GM13976 (cell line): ENCODE results near the gene GATD1.

ENCODE experiments used
- DNase-seq: peaks from one replicate; pipeline ENCODE4 v3.0.0; 2012; ENCODE audit warnings: low spot score
- in situ Hi-C: fragments of 300-500 bp; cut with MboI; formaldehyde crosslinking; loops from one replicate; pipeline ENCODE4 v1.12.0; 2022; ENCODE audit warnings: low sequenced_read_pairs, mixed read lengths, inconsistent platforms; ENCODE audit not compliant: unreplicated experiment
- TF ChIP-seq, protein P1 (sequence below): IDR thresholded peaks from 2 replicates; pipeline ENCODE4 v1.5.1; 2012; ENCODE audit warnings: borderline replicate concordance, mild to moderate bottlenecking; ENCODE audit not compliant: insufficient read depth; ENCODE audit errors: extremely low read depth, missing control alignments, control extremely low read depth

Gene GATD1

DNA sequence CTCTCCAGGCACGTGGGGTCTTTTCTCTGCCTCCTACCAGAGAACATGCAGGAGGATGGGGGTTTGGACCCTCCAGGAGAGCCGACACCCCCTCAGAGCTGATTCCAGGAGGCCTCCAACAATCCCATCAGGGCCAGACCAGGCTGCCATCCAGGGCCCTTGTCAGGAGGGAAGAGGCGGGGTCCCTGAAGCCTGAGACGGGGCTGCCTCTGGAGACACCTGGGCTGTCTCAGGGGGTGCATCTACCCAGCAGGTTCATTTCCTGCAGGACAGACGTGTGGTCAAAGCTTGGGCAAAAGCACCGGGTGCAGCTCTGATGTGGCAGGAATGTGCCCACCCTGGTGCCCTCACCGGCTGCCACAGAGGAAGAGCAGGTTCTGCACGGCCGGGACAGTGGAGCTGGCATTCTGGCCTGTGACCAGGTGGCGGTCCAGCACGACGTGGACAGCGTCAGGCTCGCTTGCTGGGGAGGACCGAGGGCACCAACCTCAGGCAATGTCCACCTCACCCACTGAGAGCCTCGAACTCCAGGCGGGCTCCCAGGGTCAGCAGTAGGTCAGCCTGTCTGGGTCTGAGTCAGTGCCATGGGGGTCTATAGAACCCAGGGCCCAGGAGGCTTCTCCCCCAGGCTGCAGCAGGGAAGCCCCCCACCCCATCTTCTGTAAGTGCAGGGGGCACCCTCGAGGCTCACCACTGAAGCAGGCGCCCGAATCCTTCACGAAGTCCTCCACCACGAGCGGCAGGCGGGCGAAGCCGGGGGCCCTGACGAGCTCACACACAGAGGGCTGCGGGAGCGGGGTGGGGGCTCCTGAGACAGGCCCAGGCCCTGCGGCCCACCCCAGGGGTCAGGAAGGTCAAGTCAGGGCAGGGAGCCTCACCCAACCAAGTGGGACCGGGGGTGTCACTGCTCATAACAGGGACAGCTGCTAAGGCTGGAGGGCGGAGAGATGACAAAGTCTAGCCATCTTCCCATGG, 6.4 kb downstream of the GATD1 start:
- no peak for DNase-seq
- TF ChIP-seq, protein P1, sequence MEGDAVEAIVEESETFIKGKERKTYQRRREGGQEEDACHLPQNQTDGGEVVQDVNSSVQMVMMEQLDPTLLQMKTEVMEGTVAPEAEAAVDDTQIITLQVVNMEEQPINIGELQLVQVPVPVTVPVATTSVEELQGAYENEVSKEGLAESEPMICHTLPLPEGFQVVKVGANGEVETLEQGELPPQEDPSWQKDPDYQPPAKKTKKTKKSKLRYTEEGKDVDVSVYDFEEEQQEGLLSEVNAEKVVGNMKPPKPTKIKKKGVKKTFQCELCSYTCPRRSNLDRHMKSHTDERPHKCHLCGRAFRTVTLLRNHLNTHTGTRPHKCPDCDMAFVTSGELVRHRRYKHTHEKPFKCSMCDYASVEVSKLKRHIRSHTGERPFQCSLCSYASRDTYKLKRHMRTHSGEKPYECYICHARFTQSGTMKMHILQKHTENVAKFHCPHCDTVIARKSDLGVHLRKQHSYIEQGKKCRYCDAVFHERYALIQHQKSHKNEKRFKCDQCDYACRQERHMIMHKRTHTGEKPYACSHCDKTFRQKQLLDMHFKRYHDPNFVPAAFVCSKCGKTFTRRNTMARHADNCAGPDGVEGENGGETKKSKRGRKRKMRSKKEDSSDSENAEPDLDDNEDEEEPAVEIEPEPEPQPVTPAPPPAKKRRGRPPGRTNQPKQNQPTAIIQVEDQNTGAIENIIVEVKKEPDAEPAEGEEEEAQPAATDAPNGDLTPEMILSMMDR, result no peak
- in situ Hi-C loops, result no loop called here

DNA sequence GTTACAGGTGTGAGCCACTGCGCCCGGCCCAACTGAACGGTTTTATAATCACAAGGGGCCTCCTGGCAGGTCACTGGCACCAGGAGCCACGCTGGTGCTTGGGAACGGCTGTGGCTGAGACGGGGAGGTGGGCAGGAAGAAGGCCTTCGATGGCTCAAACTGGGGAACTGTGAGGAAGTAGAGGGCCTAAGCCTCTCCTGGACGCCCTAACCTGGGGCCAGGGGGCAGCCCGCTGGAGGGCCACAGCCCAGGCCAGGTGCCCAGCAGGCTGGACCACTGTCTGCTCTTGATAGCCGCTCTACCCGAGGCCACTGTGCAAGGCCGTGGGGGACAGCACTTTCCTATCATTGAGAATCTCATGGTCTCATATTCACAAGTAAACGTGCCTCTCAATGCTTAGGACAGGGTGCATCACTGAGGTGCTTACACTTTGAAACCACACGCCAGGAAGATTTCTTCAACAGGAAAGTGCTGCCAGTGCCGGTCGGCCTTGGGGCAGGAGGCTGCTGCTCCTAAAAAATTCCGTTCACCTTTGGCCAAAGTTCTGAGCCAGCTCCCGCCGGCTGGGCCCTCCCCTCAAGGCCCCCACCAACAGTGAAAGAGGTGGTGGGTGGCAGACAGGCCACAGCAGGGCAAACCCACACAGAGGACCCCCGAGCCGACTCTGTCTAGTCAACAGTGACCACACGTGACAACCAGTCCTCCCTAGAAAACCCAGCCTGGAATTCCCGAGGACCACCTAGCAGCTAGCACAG, 7.2 kb downstream of the GATD1 start:
- TF ChIP-seq, protein P1, result no peak
- DNase-seq, result no peak
- in situ Hi-C loops, result no loop called here

DNA sequence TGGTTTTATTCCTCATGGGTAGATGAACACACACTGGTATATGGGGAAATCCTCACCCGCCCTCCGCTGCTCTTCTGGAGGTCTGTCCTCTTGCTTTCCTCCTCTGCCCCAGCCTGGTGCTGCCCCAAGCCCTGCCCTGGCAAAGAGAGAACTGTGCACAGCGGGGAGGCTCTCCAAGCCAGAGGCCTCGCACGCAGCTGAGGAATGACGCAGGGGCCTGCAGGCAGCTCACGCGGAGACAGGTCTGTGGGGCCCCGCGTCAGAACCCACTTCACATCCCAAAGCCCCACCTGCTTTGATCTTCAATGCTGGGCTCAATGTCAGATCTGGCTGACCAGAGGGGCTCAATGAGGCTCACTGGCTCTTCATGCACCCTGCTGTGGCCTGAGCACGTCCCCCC, 10.0 kb downstream of the GATD1 start:
- TF ChIP-seq, protein P1, result no peak
- in situ Hi-C loops, result no loop called here
- DNase-seq, result no peak

DNA sequence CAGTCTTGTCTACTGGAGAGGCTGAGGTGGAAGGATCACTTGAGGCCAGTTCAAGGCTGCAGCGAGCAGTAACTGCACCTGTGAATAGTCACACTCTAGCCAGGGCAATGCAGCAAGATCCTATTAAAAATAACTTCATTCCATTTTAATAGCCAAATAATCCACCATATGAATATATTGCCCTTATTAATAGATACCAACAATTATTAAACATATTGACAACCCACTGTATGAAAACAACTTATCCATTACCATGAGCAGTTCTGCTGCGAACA, 10.4 kb downstream of the GATD1 start:
- TF ChIP-seq, protein P1, result no peak
- no peak for DNase-seq
- in situ Hi-C loops, result no loop called here

DNA sequence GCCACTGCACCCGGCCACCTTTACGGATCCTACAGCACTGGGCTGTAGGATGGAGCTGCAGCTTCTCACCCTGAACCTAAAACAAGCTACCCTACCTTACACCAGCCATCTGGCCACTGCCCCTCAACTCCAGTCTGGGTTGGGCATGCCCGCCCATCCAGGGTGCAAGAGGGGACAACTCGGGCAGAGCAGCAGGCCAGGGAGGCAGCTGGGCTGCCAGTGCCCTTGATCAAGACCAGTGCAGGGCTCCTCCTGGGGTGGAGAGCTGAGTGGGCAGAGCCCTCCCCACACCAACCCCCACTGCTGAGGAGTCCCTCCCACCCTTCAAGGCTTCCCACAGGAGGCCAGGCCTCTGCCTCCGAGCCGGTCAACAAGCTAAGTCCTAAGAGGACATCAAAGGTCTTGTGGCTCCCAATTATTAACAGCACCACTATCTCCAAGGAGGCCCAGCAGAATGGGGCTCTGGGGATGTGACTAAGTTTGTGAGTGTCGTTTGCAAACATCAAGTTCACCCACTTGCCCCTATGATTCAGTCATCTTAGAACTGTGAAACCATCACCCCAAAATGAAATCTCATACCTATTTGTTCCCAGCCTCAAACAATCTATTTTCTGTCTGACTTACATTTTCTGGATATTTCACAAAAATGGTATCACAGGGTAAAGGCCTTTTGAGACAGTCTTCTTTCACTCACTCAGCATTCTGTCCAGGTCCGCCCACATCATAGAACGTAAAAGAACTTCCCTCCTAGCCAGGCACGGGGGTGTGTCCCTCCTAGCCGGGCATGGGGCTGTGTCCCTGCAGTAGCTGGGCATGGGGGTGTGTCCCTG, 11.0 kb downstream of the GATD1 start:
- DNase-seq, result no peak
- in situ Hi-C loops, result no loop called here
- TF ChIP-seq, protein P1, result no peak

DNA sequence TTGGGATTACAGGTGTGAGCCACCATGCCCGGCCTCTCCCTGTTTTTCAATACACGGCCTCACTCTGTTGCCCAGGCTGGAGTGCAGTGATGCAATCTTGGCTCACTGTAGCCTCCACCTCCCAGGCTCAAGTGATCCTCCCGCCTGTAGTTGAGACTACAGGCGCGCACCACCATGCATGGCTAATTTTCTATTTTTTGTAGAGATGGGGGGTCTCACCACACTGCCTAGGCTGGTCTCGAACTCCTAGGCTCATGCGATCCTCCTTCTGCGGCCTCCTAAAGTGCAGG, 11.5 kb downstream of the GATD1 start:
- TF ChIP-seq, protein P1, result no peak
- no peak for DNase-seq
- in situ Hi-C loops, result no loop called here
